AG04450 (cell line): ENCODE data around the gene TMEM259. TPM values are rescaled to one million over a fixed set of nuclear protein-coding genes. Genes with fewer than 3 reads are reported as not detected.
A peak's percentile ranks its signal among the peaks of the same experiment; 100 is the strongest.

ENCODE experiments used
- CTCF ChIA-PET: fragments of 300-600, 350-600 bp; formaldehyde crosslinking; extraction: SDS; loops from one replicate; lab custom pipeline; 2022; ENCODE audit warnings: antibody characterized with exemption, inconsistent platforms; lab: Charles Lee
- POLR2A ChIA-PET: fragments of 350-600 bp; formaldehyde crosslinking; extraction: SDS; loops from one replicate; lab custom pipeline; 2021; ENCODE audit warnings: antibody characterized with exemption, inconsistent platforms; lab: Yijun Ruan, JAX
- DNase-seq: peaks from one replicate; pipeline ENCODE4 v3.0.0-alpha.2; 2011; ENCODE audit warnings: low read depth, low spot score
- H3K27ac ChIP-seq: one replicate; pipeline ENCODE4 v1.5.1; 2012; ENCODE audit warnings: low read depth, low read length, control low read depth
- H3K27me3 ChIP-seq: one replicate; pipeline ENCODE4 v1.6.0; 2012; ENCODE audit warnings: low read length; ENCODE audit not compliant: control insufficient read depth, insufficient read depth
- H3K4me3 ChIP-seq: 2 replicates; pipeline ENCODE4 v1.5.1; 2011; ENCODE audit warnings: mild to moderate bottlenecking, low read depth, low read length, control low read depth
- H3K9me3 ChIP-seq: 2 replicates; pipeline ENCODE4 v1.5.1; 2012; ENCODE audit warnings: low read length; ENCODE audit not compliant: control insufficient read depth, insufficient read depth
- CTCF ChIP-seq: IDR thresholded peaks from 2 replicates; pipeline ENCODE4 v1.5.1; 2011; ENCODE audit warnings: low read depth, low read length, control low read depth, inconsistent platforms
- polyA plus RNA-seq: library from polyadenylated mRNA; depleted of rRNA; stranded (reverse); fragments of >200 nt; gene quantifications from 2 replicates; pipeline ENCODE4 v1.2.3, GENCODE V29; 2011

The TMEM259 gene
- polyA plus RNA-seq, 1 experiment: 55.8 TPM

GRCh38 chr19:1004204-1004802, 16.6 kb downstream of the TMEM259 start:
- peaks cover 12% of the 10 kb centered on the region; the same call in 1 of the 2 replicates for H3K9me3 ChIP-seq
- no peak for DNase-seq
- no peak overlapping the region for H3K27ac ChIP-seq
- H3K4me3 ChIP-seq: no peak overlapping the region
- POLR2A ChIA-PET: interaction anchor here (0.6 kb wide), 1 partner anchor 49 kb away, joined by 3 read pairs; no protein-coding TSS in a partner anchor
- TF ChIP-seq CTCF: no peak
- peaks cover 12% of the 10 kb centered on the region for H3K27me3 ChIP-seq
- CTCF ChIA-PET: interaction anchor here (0.5 to 0.6 kb wide), 3 partner anchors 120 to 234 kb away, joined by 3 to 4 read pairs (median 3); no protein-coding TSS in a partner anchor

GRCh38 chr19:1003283-1003682, 17.6 kb downstream of the TMEM259 start:
- Histone ChIP-seq H3K27me3 (peaks cover 20% of the 10 kb centered on the region), H3K27ac (no peak overlapping the region), H3K9me3 (peaks cover 12% of the 10 kb centered on the region; the same call in 1 of the 2 replicates), H3K4me3 (no peak overlapping the region)
- no peak for DNase-seq
- CTCF ChIA-PET: interaction anchor here (0.5 kb wide), 1 partner anchor 121 kb away, joined by 3 read pairs; no protein-coding TSS in a partner anchor
- POLR2A ChIA-PET: no interaction called here
- no peak for TF ChIP-seq CTCF

GRCh38 chr19:1002600-1002999, 18.3 kb downstream of the TMEM259 start:
- DNase-seq: no peak
- TF ChIP-seq CTCF: no peak
- Histone ChIP-seq H3K27ac (no peak overlapping the region), H3K4me3 (no peak overlapping the region), H3K27me3 (peaks cover 26% of the 10 kb centered on the region), H3K9me3 (peaks cover 12% of the 10 kb centered on the region; the same call in 1 of the 2 replicates)
- ChIA-PET CTCF (interaction anchor here (0.6 kb wide), 1 partner anchor 124 kb away, joined by 3 read pairs; no protein-coding TSS in a partner anchor), POLR2A (no interaction called here)

GRCh38 chr19:1001538-1002166, 19.3 kb downstream of the TMEM259 start:
- Histone ChIP-seq H3K4me3 (no peak overlapping the region), H3K27me3 (peaks cover 28% of the 10 kb centered on the region), H3K9me3 (peaks cover 12% of the 10 kb centered on the region; the same call in 1 of the 2 replicates), H3K27ac (no peak overlapping the region)
- POLR2A ChIA-PET: interaction anchor here (0.6 to 0.8 kb wide), 3 partner anchors 51 to 267 kb away, joined by 3 to 5 read pairs (median 4); no protein-coding TSS in a partner anchor
- no peak for DNase-seq
- TF ChIP-seq CTCF: peak; percentile 78
- CTCF ChIA-PET: interaction anchor here (0.6 to 1.1 kb wide), 3 partner anchors 96 to 153 kb away, joined by 3 read pairs; no protein-coding TSS in a partner anchor
